NCI-H2081 (cell line): ENCODE measurements around the gene FAM47E.

Experiments used
- DNase-seq, 2 experiments: peaks; one replicate each; lab custom pipeline; 2025; lab: John Stamatoyannopoulos, UW

FAM47E gene, protein sequence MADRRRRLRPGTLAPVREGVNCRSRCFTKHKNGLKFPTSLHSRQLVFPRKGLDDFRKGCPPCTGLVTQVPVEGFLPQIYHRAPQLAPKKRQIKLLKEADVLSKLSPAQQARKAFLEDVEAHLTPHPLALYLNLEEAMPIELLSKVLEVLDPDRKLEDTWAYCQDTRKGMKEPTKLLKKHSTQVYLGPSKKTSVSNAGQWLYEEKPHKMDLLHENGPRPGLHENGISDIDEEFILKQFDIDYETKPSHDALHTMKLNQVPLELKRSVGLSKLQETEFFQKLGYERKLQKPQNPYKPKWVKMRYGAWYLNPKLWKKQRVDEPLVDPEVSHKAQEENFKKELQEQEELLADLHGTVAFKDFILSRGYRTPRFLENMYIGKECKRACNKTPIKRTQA

DNA sequence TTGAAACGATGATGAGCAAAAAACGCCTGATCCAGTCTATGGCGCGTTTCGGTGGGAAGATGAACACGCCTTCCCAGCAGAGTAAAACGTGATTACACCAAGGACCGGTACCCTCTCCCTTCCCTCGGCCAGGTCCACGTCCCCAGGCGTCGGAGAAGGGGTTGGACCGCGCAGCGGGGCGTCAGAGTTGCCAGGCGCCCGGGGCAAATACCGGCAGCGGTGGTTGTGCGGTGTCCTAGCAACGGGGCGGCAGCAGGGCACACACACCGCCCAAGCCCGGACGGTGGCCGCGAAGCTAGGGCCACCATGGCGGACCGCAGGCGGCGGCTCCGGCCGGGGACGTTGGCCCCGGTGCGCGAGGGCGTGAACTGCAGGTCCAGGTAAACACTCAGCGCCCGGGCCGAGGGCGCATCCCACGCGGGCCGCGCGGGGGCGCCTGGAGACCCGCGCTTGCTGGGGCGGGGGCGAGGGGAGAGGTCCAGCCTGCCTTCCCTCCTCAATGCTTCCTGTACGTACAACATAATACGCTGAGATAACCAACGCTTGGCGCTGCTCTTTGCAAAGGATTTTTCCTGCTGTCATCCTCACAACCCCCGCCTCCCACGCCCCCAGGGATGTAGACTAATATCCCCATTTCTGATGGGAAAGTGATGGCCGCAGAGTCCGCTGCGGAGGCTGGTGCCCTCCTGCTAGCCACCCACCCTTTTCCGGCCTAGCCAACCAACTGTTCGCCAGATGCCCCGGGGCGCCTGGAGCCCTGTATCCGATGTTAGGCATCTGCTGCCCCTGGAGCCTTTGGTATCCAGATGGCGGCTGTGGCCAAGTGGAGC lies at the start of gene FAM47E:
Gene FAM47E (plus strand): TSS at position 281 of the 830 bp plus-strand sequence. CDS start 26 bp downstream, at position 307.
- peak; percentile 75 to 83 for DNase-seq

DNA sequence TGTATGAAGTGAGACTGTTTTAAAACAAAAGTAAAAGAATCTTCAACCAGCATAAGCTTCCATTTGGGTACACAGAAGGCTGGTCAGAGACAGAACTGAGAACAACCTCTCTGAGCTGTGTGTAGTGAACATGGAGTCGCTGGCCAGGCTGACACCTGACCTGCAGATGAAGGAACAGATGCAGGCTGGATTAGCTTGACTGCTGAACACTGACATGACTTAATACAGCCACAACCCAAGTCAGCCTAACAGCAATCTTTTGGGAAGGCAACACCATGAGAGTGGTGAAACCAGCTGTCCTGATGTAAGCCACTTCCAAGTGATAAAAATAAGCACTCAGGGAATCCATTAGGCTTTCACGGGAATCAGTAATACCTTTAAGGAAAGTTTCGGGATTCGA lies 48.0 kb upstream of the FAM47E start:
- no peak for DNase-seq

DNA sequence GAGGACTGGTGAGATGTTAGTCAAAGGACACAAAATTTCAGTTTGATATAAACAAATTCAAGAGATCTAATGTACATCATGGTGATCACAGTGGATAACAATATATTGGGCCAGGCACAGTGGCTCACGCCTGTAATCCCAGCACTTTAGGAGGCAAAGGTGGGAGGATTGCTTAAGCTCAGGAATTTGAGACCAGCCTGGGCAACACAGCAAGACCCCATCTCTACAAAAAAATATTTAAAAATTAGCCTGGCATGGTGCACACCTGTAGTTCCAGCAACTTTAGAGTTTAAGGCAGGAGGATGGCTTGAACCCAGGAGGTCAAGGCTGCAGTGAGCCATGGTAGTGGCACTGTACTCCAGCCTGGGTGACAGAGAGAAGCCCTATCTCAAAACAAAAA lies 46.6 kb upstream of the FAM47E start:
- no peak for DNase-seq

DNA sequence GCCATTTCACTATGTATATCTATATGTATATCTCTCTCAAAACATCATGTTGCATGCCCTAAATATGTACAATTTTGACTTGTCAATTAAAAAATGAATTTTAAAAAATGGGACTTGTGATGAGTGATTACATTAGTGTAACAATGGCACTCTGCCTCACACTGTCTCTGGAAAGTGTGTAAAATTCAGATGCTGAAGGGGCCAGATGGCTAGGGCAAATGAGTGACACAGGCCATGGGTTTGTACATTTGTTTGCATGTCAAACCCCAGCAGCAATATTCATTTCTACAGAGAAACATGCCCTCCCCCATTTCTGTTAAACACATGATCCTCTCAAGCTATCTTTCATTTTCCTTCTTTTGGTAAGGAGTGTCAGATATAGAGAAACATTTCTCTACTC lies 46.0 kb upstream of the FAM47E start:
- no peak for DNase-seq

DNA sequence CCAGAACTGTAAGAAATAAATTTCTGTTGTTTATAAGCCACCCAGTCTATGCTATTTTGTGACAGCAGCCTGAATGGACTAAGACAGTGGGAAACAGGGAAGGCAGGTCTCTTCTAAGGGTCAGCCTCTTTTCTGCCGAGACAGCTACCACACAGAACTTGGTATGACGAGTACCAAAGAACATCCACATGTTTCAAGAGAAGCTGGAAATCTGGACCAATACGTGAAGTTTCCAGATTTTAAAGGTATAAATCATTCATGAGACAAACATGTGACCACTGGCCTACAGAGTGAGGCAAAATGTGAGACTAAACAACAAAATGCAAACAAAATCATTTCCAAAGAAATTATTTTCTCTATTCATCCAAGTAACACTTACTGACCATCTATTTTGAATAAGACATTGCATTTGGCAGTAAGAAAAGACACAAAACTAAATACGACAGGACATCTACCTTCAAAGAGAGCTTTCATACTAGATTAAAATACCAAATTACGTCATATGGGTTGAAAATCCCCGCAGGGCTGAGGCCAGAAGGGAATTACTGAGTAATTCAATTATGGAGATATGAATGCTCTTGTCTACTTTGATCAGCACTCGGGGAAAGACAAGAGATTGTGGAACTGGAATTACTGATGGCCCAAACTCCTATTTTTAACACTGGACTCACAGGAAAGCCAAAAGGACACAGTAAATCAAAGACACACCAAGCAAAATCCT lies 45.1 kb upstream of the FAM47E start:
- DNase-seq, result no peak

DNA sequence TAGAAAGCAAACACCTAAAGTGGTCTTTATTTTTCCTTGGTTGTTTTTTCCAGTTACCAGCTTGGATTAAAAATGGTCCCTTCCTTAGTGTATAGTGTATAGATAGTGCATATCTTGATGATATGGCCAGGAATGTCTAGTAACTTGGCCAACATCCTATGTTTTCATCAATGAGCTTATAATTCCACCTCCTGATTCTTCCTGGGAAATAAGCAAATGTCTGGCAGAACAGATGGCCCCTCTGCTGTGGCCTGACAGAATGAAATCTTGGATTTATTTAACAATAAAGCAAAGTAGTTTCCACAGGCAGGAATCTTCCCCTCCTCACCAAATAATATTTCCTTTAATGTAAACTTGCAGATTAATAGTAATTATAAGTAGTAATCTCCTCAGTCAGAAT lies 44.0 kb upstream of the FAM47E start:
- DNase-seq, result no peak

DNA sequence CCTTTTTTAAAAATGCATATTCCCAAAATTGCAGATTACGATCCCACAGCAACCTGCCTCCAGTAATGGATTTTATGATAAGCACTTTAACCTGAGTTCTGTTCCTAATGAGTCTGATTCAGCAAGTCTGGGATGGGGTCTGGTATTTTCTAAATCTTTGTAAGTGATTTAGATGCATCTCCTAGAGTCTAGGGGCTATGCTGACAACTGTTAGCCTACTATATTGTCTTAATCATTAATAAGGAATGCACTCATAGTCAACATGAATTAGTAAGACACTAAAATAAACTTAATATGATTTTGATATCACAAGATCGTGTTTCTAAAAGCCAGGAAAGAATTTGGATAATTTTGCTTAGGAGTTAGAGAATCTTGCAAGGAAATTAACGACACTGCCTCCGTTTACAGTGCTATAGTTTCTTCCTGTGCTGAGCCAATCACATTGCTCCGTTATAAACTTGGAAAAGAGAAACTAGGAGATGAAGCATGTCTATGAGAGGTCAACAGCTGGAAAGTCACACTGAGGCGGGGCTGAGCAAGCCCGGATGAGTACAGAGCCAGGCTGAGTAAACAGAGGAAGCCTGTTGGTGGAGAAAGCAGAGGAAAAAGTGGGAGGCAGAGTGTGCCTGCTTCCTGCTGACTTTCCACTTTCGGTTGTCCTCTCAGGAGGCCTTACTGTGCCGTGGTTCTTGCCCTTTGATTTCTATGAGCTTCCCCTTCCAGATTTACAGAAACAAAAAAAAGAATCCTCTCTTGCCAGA lies 43.3 kb upstream of the FAM47E start:
- peak in 1 of 2 experiments; percentile 37 for DNase-seq

DNA sequence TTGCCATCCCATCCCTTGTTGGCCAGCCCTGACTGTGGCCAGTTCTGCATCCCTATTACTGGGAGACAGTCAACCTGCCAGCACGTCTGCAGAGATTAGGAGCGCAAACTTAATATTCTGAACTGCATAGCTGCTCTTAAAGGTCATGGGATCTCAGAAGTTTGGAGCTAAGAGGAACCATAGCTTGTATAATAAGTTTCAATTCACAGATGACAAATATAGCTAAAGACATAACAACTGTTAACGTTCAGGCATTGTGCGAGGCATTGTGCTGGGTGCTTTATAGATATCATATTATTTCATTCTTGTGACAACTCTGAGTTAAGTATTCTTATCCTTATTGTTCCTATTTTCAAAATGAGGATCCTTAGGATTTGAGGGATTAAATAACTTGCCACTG lies 41.6 kb upstream of the FAM47E start:
- DNase-seq, result no peak

DNA sequence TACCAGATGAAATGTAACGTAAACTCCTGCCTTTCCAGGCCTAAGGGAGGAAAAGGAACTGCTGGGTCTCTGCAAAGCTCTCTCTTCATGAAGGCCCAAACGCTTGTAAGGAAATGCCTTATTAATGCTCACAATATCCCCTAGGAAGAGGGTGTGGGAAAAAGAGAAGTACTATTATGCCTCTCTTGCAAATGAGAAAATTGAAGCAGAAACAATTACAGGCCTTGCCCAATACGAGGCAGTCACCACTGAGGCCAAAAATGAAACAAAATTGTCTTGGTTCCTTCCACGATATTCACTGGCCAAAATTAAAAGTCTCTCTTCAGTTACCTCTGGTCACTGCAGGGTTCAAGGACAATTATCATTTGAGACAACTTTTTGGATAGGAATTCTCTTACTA lies 41.1 kb upstream of the FAM47E start:
- no peak for DNase-seq

DNA sequence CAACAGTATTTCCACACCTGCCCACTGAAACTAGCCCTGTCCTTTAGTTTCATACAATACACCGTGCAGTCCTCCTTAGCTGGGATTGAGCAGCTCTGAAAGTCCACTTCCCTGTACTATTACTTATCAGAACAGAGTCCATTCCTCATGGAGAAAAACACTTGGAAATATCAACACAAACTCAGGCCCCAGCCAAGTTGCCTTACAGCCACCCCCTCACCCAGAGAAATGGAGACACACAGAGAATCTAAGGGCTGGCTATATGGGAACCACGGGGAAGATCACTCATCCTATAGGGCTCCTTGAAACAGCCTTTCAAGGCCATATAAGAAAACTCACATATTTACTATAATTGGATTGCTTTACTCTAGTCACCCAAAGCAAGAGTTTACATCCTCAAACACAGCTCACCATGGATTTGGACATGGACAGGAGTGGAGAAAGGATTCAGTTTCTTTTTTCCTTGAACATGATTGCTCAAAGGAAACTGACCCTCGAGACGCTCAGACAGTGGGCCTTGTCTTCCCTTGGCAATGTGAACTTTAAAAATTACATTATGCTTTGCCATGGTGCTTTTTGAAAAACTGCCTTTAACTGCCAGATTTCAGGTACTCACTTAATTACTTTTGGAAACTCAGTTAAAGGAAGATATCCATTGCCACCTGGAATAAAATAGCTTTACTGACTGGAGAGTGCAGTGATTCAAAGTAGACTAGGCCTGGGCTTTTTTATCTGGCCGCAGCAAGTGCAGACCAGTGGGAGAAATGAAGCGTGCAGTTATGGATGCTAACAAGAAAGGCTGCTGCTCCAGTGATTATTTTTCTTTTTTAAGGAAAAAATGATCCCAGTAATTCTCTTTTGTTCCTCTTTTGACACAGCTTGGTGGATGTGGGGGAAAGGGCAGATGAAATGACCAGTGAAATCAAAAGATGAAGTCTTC lies 39.5 kb upstream of the FAM47E start:
- no peak for DNase-seq

DNA sequence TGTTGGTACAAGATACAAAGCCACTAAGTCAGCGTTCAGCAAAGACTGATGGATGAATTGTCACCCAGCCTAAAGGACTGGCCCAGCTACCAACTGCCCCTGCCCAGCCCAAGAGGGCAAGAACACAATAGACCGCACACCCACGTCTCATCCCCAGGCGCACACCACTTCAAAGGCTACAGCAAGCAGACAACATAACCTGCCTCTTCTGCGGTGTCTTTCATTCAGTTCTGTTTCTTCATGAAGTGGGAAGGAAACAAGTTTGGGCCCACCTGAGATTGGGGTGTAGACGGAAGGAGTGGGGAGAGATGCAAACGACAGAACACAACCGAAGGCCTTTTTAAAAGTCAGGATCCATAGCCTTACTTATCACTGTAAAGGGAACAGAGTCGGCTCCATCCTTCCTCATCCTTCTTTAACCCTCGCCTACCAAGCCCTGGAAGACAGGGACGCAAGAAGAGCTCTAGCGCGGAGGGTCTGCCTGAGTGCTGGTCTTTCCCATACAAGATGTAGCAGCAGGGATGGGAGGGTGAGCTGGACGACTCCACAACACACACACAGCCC lies 38.6 kb upstream of the FAM47E start:
- DNase-seq, result no peak

DNA sequence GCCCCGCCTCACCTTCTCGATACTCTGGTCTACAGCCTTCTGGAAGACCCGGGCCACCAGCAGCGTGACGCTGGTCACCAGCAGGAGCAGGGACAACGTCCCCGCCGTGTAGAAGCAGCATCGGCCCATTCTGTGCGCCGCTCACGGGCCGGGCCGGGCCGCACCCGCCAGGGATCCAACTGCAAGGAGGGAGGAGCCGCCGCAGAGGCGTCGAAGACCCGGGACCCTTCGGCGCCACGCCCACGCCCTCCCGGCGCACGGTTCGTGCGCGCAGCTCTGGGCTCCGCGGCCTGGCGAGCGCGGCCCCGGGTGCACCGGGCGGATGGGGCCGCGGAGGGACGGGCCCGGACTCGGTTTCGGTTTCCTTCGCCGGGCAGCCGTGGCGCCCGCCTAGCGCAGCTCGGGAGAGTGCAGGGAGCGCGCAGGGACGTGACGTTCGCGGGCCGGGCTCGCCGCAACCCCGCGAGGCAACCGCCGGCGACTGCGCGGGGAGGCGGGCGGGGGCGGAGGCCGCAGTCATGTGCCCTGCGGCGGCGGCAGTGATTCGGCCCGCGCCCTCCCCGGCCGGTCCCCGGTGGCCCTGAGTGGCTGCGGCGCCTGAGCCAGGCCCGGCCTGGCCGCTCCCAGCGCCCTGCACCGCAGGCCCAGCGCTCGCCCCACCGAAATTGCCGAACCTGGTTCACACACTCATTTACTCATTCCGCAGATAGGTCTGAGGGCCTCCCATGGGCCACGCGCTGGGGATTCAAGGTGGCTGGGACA lies 37.9 kb upstream of the FAM47E start, which contains the start of gene SCARB2:
Gene SCARB2 (minus strand): TSS at position 410 of the 762 bp plus-strand sequence. CDS start 281 bp downstream, at position 129.
- peak; percentile 78 for DNase-seq

DNA sequence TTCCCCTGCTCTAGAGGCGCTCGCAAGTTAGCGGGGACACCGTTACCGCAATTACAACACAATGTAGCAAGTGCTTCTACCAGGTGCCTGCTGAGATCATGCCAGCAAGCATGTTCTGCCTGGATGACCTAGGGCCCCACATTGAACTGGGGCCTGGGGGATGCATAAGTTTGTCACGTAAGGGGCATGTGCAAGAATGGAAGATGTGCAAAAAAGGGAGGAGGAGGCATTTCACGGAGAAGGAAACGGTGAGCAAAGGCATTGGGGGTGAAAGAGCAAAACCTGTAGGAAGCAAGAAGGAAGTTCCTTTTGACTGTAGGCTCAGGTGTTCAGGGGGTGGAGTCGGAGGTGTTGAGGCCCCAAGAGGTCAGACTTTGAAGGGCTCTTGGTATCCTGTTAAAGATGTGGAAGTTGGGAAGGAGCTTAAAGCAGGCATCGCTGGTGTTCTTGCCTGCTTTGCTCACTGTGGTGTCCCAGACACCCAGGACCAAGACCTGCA lies 37.3 kb upstream of the FAM47E start:
- DNase-seq, result no peak

DNA sequence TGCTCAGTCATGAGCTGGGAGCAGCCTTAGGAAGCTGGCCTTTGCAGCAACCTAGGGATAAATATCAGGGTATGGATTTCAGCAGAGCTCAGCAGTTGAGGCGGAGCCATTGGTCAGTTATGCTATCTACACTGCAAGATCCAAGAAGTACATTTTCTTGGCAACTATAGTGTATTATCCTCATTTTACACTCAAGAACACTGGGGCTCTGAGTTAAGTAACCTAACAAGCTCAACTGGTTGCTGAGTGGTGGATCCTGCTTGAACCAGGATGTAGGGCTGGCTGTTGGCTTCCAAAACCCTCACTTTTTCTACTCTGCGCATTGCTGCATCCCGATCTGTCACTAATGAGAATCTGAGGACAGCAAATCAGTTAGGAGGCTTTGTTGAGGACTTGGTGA lies 36.4 kb upstream of the FAM47E start:
- no peak for DNase-seq

DNA sequence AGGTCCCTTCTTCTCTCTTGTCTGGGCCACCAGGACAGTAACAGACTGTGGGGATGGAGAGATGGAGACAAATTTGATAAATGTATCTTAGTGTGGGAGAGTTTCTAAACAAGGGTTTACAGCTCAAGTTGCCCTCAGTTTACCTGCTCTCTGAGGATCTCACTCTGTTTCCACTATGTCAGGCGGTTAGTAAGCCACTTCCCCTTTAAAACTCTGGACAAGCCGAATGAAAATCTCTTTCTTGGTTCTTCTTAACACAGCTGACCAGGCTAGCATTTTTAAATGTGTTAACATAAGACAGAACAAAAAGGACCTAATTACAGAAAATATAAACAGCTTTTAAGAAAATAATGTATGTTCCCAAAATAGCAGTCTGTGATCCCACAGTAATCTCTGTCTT lies 35.0 kb upstream of the FAM47E start:
- DNase-seq, result no peak

DNA sequence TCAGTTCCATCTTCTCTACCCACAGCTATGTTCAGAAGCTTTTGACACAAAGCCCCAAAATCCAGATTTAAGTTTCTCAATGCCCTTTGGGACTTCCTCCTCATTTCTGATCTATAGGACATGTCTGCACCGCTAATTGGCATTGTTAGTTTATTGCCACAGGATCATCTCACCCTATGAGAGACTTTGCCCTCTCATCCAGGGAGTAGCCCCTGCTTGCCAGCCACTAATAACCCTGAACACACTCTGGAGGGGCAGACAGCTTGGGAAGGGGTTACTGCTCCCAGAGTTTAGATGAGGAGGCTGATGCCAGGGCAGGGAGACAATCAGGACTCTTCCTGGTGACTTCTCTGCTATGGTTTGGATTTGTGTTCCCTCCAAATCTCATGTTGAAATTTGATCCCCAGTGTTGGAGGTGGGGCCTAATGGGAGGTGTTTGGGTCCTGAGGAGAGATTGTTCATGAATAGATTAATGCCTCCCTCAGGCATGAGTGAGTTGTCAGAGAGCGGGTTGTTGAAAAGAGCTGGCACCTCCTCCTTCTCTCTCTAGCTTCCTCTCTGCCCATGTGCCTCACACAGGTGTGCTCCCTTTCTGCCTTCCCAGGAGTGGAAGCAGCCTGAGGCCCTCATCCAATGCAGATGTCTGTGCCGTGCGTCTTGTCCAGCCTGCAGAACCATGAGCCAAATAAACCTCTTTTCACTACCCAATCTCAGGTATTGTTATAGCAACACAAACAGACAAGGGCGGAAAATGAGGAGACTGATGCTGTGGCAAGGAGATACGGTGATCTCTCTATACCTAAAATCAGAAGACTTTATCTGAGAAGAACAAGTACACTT lies 34.3 kb upstream of the FAM47E start:
- DNase-seq, result no peak

DNA sequence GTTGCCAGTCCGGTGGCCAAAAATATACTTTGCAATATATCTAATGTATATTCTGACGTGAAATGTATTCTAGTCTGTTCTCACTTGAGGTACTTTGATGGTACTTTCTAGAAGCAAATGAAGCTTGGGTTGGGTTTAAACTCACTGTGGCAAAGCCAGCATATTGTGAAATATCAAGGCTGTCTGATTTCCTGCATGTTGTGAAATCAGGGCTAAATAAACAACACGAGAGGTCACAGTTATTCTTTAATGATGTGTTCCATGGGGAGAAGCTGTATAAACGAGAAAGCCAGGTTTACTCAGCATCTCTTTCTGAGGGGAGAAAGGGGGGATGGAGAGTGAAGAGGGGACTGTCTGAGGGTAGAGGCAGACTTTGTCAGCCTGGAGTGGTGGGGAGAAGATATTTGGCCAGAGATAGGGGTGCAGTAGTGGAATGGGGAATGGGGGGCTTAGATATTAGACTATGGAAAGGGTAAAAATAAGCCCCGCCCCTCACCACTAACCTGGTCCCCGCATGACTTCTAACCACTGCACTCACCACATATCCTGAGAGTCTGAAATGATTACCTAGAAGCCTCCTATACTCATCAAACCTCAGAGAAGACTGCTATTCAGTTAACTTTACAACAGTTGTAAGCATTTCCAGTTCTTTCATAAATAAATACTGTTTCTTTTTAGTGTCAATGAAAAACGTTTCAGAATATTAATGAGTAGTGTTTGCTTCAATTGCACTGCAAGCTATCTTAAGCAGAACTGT lies 32.0 kb upstream of the FAM47E start:
- no peak for DNase-seq

DNA sequence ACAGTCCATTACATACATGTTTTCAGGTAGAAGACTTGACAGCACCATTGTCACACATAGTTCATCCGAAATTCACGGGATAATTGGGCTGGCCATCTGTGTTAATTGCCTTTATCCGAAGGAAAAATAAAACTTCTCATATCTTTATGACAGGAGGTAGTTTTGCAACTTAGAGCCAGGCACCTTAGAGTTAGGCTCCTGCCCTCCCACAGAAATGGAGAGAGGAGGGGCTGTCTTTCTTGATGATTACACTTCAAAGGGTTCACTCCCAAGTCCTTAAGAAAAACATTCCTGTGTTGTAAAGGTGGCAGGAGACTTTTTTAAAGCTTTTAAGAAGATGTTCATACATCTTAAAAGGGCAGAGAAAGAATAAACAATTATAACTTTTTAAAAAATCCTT lies 27.4 kb upstream of the FAM47E start:
- no peak for DNase-seq
